ENCODE results near the gene MRGPRD.

The MRGPRD gene, protein sequence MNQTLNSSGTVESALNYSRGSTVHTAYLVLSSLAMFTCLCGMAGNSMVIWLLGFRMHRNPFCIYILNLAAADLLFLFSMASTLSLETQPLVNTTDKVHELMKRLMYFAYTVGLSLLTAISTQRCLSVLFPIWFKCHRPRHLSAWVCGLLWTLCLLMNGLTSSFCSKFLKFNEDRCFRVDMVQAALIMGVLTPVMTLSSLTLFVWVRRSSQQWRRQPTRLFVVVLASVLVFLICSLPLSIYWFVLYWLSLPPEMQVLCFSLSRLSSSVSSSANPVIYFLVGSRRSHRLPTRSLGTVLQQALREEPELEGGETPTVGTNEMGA

GRCh38 chr11:68980776-68981065 lies at the start of gene MRGPRD:
Gene MRGPRD (minus strand): TSS chr11:68980986. CDS start chr11:68980986, 0 bp downstream.
- no peak for DNase-seq

DNA sequence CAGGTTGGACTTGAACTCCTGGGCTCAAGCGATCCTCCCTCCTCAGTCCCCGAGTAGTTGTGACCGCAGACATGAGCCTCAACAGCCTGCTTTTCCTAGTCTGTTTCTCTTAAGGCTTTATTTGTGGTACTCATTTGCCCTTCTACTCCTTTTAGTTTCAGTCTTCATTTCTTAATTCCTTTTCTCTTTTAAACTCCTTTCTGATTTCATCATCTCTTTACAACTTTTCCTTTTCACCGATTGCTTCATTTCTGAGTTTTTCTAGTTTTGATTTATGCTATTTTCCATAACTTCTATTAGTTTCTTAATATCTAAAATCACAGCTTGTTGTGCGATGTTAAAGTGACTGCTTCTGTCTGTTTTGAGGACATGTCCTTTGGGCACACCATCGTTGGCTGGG lies 49.5 kb upstream of the MRGPRD start:
- DNase-seq = no peak

DNA sequence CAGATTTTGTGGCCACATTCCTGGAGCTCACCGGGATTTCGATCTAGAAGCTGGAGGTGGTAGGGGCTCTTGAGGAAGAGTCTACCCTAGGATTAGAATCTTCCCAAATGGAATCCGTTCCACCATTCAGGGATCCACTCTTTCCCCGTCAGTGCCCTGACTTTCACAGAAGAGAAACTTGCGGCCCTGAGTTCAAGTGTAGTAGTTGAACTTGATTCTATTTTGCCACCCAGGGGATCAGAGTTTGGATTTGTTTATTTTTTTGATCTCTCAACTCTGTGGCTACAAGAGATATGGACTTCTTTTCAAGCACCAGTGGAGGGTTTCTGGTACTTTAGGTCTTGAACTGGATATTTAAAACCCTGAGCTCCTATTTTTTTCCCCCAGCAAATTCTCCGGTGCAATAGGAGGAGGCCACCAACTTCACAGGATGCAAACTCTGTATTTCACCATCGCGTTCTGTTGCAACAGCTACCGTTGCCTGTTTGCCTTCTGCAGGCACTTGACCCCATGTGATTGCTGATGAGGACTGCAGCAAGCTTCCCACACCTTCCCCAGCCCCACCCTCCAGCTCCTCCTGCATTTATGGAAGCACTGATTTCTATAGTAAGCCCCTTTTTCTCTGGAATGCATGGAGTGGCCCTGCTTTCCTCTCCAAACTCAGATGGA lies 47.1 kb upstream of the MRGPRD start:
- no peak for DNase-seq

GRCh38 chr11:69024509-69024908 lies 43.7 kb upstream of the MRGPRD start:
- no peak for DNase-seq

DNA sequence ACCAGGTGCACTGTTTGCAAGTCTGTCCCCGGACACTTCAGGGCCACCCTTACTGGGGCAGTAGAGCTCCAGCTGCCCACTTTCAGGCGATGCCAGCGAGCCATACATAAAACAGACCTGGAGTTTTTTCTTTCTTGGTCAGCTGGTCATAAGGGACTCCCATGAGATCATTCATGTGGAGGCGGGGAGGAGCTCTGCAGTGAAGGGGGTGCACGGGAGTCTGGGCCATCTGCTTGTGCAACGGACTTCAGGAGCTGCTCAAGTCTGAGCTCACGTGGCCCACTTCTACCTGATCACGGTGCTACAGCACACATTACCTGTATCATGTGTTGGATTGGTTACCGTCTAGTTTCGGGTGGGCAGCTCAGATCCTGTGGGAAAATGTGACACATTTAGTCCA lies 41.5 kb upstream of the MRGPRD start:
- DNase-seq = no peak

GRCh38 chr11:69018924-69019323 lies 38.1 kb upstream of the MRGPRD start:
- no peak for DNase-seq

- DNase-seq = no peak
Measured at GRCh38 chr11:69017951-69018350, 37.2 kb upstream of the MRGPRD start.

DNA sequence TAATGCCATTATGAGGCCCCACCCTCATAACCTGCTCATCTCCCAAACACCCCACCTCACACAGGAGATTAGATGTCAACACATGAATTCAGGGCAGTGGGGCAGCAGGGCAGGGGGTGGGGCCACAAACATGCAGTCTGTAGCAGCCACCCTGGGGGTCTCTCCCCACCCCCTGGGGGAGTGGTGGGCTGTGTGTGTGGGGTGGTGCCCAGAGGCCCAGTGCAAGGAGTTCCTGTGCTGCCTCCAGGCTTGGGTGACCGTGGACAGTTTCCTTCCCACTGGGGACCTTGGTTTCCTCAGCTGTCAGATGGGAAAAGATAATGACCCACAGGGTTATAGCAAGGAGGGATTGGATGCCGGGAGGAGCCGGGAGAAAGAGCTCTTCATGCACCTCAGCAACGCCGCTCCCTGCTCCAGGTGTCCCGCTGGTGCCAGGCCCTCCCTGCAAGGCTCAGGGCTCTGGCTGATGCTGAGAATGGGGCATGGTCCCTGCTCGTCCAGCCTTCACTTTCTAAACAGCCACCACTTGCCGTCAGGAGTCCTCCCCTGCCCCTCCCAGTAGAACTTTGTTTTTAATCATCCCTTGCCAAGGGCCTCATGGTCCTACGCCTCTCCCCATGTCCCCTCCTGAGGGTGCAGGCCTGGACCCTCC lies 34.2 kb upstream of the MRGPRD start:
- no peak for DNase-seq

GRCh38 chr11:69014084-69014851 lies 33.5 kb upstream of the MRGPRD start:
- no peak for DNase-seq

DNA sequence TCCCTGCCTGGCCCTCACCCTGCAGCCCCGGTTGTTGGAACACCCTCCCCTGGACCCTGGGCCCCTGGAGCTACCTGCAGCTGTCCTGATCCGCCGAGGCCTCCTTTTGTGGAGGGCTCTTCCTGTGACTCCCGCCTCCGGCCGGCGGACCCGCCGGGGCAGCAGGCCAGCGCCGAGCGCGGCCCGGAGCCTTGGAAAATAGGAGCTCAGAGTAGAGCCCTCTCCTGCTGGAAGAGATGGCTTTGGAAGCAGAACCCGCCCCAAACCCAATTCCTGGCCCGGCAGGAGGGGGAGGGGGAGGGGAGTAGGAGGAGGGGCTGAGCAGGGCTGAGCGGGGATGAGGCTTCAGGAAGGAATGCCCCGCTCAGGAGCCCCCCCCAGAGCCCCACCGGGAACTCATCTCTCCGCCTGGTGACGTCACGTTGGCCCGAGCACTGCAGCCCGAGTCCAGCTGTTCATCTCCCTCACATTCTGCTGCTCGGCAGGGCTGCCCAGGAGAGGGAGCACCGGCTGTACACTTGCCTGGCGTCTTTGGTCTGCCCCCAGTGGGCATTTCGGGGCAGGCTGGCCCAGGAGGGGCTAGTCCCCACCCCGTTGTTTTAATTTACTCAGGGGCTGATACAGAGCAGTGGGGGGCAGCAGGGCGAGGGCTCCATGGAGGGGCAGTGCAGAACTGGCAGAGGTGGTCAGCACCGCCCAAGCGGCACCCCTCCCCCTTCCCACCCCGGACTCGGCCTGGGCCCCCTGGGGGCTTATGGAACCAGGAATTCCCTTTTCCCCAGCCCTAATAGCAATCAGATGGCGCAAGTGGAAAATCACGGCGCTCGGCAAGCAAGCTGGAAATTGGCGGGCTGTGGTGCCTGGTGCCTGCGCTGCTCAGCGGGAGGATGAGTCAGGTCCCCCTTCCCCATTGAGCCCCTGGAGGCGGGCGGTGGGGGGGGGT lies 32.5 kb upstream of the MRGPRD start, which contains the start of gene MRGPRF:
Gene MRGPRF (minus strand): TSS at position 238 of the 943 bp plus-strand sequence. CDS start 3,345 bp downstream, outside the sequence.
- no peak for DNase-seq

DNA sequence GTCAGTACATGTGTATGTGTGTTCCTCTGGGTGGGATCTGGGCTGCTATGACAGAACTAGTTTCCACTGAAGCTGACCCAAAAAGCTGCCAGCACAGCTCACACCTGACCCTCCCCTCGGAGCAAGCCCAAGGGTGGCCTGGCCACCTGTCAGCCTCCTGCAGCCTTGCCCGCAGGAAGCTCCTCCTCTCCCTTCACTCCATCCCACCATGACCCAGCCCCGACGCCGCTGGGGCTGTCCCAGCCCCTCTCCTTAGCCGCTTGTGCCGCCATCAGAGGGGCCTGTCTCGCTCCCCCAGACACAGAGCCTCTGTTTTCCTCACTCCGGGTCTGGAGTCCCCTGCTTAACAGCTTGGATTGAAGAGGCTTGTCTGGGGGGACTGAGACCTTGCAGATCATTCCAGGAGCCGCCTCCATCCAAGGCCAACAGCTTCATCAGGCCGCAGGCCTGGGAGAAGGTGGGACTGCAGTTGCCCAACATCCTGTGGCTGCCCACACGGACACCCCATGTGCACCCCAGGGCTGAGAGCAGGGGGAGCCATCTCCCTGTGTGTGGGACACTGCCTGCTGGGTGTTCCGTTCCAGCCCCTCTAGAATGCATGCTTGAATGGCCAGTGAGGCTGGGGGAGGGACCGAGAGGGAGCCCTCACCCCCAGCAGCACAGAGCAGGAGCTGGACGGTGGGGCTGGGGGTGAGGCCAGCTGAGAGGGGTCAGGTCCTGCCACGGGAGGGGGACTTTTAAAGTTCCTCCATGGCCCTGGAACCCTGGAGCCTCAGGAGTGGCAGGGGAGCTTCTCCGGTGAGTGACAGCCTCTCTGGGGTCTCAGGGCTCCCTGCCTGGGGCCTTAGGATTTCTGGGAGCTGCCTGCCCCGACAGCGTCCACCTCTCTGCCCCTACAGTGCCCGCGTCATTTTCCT lies 31.6 kb upstream of the MRGPRD start:
- no peak for DNase-seq

DNA sequence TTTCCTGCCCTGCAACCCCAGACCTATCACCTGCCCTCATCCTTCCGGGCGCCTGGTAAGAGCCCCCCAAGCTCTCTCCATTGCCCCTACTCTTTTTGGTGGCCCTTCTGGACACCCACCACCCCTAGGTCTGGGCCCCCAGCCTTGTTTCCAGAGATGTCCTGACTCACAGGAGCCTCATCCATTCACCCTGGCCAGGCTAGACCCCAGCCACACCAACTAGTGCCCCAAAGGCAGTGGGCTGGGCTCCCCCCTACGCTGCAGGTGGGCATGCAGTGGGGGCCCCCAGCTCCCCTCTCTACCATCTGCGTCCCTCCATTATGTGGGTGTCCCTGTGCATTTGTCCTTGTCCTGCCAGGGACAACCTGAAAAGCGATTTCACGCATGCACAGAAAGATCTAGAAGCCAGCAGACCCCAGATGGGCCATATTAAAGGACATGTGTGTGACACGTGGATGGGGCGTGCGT lies 30.9 kb upstream of the MRGPRD start:
- DNase-seq = no peak

- DNase-seq = no peak
Measured at GRCh38 chr11:69010964-69011623, 30.3 kb upstream of the MRGPRD start.

DNA sequence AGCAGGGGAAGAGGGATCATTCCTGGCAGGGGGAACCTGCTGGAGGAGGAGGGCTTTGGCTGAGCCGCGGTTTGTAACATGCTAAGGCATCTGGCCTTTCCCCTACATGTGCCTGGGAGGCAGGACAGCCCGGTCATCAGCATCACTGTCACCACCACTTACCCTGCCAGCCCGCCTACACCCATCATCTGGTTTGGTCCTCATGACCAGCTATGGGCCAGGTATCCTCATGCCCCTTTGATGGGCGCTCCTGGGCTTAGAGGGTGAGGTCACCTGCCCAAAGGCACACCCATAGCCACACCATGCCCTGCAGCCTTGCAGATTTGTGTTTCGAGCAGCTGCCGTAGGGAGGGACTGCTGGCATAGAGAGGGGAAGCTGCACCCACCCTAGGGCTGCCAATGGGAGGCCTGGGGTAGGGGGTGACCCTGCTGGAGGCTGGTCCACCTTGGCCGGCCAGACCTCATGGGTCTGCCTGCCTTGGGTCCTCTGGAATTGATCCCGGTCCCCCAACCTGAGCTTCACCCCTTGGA lies 29.6 kb upstream of the MRGPRD start:
- no peak for DNase-seq

DNA sequence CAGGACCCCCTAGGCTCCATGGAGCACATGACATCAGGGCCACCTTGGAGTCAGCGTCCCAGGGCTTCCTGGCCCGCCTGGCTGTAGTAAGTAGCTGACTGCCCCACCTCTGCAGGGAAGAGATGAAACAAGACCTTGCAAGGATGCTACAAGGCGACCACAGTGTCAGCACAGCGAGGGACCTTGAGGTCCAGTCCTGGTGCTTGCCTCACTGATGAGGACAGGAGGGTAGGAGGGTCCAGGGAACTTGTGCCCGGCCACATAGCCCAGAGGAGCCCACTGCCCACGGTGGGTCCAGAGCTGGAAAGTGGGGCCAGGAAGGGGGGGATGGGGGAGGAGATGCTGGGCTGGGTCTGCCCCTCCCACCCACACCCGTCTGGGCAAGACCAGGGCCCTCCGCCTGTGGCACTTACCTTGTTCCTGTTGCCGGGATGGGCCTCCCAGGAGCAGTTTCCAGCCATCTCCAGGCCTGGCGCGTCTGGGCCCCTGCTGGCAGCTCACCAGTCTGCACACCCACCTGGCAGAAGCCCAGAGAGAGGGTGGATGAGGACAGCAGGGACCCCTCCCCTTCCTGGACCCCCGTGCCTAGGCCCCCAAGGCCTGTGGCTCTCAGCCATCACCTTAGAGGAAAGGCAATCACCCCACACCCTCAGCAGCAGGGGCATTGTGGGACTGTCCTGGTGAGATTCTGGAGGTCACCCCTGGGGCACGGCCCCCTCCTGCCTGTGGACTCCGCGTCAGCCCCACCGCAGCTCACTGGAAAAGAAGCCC lies 28.8 kb upstream of the MRGPRD start:
- DNase-seq = no peak

- DNase-seq = no peak
Measured at GRCh38 chr11:69008737-69009440, 28.1 kb upstream of the MRGPRD start.

GRCh38 chr11:69007975-69008381 lies 27.2 kb upstream of the MRGPRD start:
- no peak for DNase-seq

GRCh38 chr11:69006816-69007215 lies 26.0 kb upstream of the MRGPRD start:
- DNase-seq = no peak
